Suprapubic skin (tissue), 4 donors: ENCODE data around the gene SEMA7A. TPM values are rescaled to one million over a fixed set of nuclear protein-coding genes. Genes with fewer than 3 reads are reported as not detected.

ENCODE experiments used
- DNase-seq, 2 donors: peaks; one replicate each; pipeline ENCODE4 v3.0.0-alpha.2; 2019; ENCODE audit warnings: low spot score in 2 of 2
- H3K27ac ChIP-seq: fragments of 200-600 bp; sonication (generic); one replicate; pipeline ENCODE4 v1.5.1; 2019
- H3K27me3 ChIP-seq: fragments of 200-600 bp; sonication (generic); one replicate; pipeline ENCODE4 v1.5.1; 2019
- H3K36me3 ChIP-seq: fragments of 200-600 bp; sonication (generic); one replicate; pipeline ENCODE4 v1.5.1; 2019
- H3K4me1 ChIP-seq: fragments of 200-600 bp; sonication (generic); one replicate; pipeline ENCODE4 v1.5.1; 2019
- H3K4me3 ChIP-seq: fragments of 200-600 bp; sonication (generic); one replicate; pipeline ENCODE4 v1.5.1; 2019; ENCODE audit warnings: mild to moderate bottlenecking
- H3K9me3 ChIP-seq: fragments of 200-600 bp; sonication (generic); one replicate; pipeline ENCODE4 v1.5.1; 2019
- EP300 ChIP-seq: sonication (generic); formaldehyde crosslinking; IDR thresholded peaks from one replicate; pipeline ENCODE4 v1.6.1; 2017; ENCODE audit warnings: antibody characterized with exemption
- POLR2A ChIP-seq, 2 donors: fragments of 450-650 bp; IDR thresholded peaks; one replicate each; pipeline ENCODE4 v1.6.1; 2017; ENCODE audit warnings: antibody characterized with exemption in 2 of 2, mild to moderate bottlenecking in 2 of 2, moderate library complexity in 2 of 2
- POLR2AphosphoS5 ChIP-seq, 3 donors: sonication (generic); formaldehyde crosslinking; IDR thresholded peaks; one replicate each; pipeline ENCODE4 v1.6.1; 2017; ENCODE audit warnings: antibody characterized with exemption in 3 of 3
- WGBS: methylation state at CpG from one replicate; pipeline ENCODE4 v1.1.5; 2018; 5-methylcytosine and 5-hydroxymethylcytosine counted together
- total RNA-seq, 4 donors: library from RNA; depleted of rRNA; stranded (reverse); fragments of >200 nt; gene quantifications; one replicate each; pipeline ENCODE4 v1.1.0, GENCODE V29; 2016
- TF ChIP-seq, protein P1 (sequence below), 2 donors: fragments of 200-600 bp in 1 of 2; fragments of 450-650 bp in 1 of 2; sonication (generic) in 1 of 2; IDR thresholded peaks; one replicate each; pipeline ENCODE4 v1.5.1; 2016 to 2019; ENCODE audit warnings: antibody characterized with exemption in 2 of 2, mild to moderate bottlenecking in 1 of 2, moderate library complexity in 1 of 2

Gene SEMA7A
- total RNA-seq, 4 donors from 2014 or later, result 10.1 to 31.4 (median 18.0) TPM

- TF ChIP-seq, protein P1, sequence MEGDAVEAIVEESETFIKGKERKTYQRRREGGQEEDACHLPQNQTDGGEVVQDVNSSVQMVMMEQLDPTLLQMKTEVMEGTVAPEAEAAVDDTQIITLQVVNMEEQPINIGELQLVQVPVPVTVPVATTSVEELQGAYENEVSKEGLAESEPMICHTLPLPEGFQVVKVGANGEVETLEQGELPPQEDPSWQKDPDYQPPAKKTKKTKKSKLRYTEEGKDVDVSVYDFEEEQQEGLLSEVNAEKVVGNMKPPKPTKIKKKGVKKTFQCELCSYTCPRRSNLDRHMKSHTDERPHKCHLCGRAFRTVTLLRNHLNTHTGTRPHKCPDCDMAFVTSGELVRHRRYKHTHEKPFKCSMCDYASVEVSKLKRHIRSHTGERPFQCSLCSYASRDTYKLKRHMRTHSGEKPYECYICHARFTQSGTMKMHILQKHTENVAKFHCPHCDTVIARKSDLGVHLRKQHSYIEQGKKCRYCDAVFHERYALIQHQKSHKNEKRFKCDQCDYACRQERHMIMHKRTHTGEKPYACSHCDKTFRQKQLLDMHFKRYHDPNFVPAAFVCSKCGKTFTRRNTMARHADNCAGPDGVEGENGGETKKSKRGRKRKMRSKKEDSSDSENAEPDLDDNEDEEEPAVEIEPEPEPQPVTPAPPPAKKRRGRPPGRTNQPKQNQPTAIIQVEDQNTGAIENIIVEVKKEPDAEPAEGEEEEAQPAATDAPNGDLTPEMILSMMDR (IDR thresholded peaks at IDR 0.05), result no peak
- no peak for TF ChIP-seq EP300
- no peak for TF ChIP-seq POLR2AphosphoS5 (IDR thresholded peaks at IDR 0.05)
- TF ChIP-seq POLR2A (IDR thresholded peaks at IDR 0.05), result no peak
- H3K4me3 ChIP-seq, result no peak overlapping the region
- DNase-seq, result no peak
- H3K27me3 ChIP-seq, result no peaks in the 10 kb centered on the region
- H3K4me1 ChIP-seq, result peaks cover 10% of the 10 kb centered on the region
- WGBS, result 80% methylated on average over 5 of the region's 5 CpGs
- no peaks in the 10 kb centered on the region for H3K36me3 ChIP-seq
- no peak overlapping the region for H3K27ac ChIP-seq
- no peaks in the 10 kb centered on the region for H3K9me3 ChIP-seq
Observed at GRCh38 chr15:74402337-74402841, 31.4 kb downstream of the SEMA7A start.

DNA sequence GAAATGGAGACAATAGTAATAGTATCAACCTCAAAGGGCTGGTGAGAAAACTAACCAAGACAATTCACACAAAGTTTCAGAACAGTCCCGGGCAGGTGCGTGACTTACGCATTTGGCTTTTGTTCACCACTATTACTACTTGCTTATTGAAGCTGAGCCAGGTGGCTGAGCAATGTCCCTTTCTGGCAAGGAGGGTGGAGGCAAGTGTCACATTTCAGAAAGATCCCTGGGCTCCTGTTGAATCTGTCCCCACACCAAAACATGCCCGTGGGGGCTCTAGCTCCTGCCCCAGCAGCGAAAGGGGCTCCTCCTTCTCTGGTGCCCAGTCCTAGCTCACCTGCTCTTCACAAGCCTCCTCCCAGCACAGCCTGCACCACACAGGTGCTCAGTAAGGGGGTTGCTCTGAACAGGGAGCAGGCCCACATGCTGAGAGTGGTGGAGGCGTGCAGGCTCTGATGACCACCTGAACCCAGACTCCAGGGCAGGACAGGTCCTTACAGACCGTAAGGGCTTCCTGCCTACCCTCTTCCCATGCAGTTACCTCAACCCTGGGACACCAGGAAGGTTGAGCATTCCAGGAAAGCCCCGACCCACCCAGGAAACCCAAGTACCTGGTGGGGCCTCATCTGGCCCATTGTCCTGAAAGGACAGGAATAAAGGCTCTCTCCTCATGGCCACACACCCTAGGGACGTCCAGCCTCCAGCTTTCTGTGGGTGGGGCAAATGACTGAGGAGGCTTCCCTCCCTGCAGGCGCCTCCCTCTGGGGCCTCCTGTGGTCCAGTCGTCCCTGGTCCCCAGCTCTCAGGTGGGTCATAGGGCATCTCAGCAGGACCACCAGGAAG is 32.6 kb downstream of the SEMA7A start:
- Histone ChIP-seq H3K27me3 (no peaks in the 10 kb centered on the region), H3K4me3 (no peak overlapping the region), H3K9me3 (no peaks in the 10 kb centered on the region), H3K4me1 (peaks cover 7% of the 10 kb centered on the region), H3K36me3 (no peaks in the 10 kb centered on the region), H3K27ac (no peak overlapping the region)
- WGBS, result 38% methylated on average over 6 of the region's 11 CpGs
- TF ChIP-seq POLR2AphosphoS5 (IDR thresholded peaks at IDR 0.05), result no peak
- no peak for TF ChIP-seq EP300
- TF ChIP-seq POLR2A (IDR thresholded peaks at IDR 0.05), result no peak
- TF ChIP-seq, protein P1 (IDR thresholded peaks at IDR 0.05), result no peak
- DNase-seq, result no peak

- Histone ChIP-seq H3K27ac (no peak overlapping the region), H3K4me3 (no peak overlapping the region), H3K27me3 (no peaks in the 10 kb centered on the region), H3K9me3 (no peaks in the 10 kb centered on the region), H3K4me1 (peaks cover 7% of the 10 kb centered on the region), H3K36me3 (no peaks in the 10 kb centered on the region)
- no peak for DNase-seq
- 75% methylated on average over 9 of the region's 10 CpGs for WGBS
- TF ChIP-seq POLR2A (IDR thresholded peaks at IDR 0.05), result no peak
- TF ChIP-seq, protein P1 (IDR thresholded peaks at IDR 0.05), result no peak
Observed at GRCh38 chr15:74400313-74400860, 33.4 kb downstream of the SEMA7A start.

- Histone ChIP-seq H3K9me3 (no peaks in the 10 kb centered on the region), H3K36me3 (no peaks in the 10 kb centered on the region), H3K27me3 (no peaks in the 10 kb centered on the region), H3K27ac (no peak overlapping the region), H3K4me1 (peaks cover 7% of the 10 kb centered on the region), H3K4me3 (no peak overlapping the region)
- WGBS, result 59% methylated on average over 2 of the region's 5 CpGs
- DNase-seq, result no peak
- TF ChIP-seq EP300 (no peak), POLR2A (IDR thresholded peaks at IDR 0.05) (no peak)
- TF ChIP-seq, protein P1 (IDR thresholded peaks at IDR 0.05), result no peak
Observed at GRCh38 chr15:74399511-74400312, 34.0 kb downstream of the SEMA7A start.

- no peak overlapping the region for H3K27ac ChIP-seq
- DNase-seq, result no peak
- H3K36me3 ChIP-seq, result no peaks in the 10 kb centered on the region
- H3K9me3 ChIP-seq, result no peaks in the 10 kb centered on the region
- TF ChIP-seq POLR2A (IDR thresholded peaks at IDR 0.05) (no peak), POLR2AphosphoS5 (IDR thresholded peaks at IDR 0.05) (no peak), EP300 (no peak)
- TF ChIP-seq, protein P1 (IDR thresholded peaks at IDR 0.05), result no peak
- peaks cover 7% of the 10 kb centered on the region for H3K4me1 ChIP-seq
- H3K27me3 ChIP-seq, result no peaks in the 10 kb centered on the region
- 86% methylated on average over 3 of the region's 3 CpGs for WGBS
- H3K4me3 ChIP-seq, result no peak overlapping the region
Observed at GRCh38 chr15:74399100-74399499, 34.7 kb downstream of the SEMA7A start.
